AG09319 (cell line): ENCODE data around the gene GTPBP2.

ENCODE experiments used
- DNase-seq: peaks from one replicate; pipeline ENCODE4 v3.0.0-alpha.2; 2010; ENCODE audit warnings: low read depth; ENCODE audit errors: extremely low read depth
- TF ChIP-seq, protein P1 (sequence below): IDR thresholded peaks from 2 replicates; pipeline ENCODE4 v1.5.1; 2011; ENCODE audit warnings: low read depth, mild to moderate bottlenecking, inconsistent platforms, low read length, moderate library complexity

Gene GTPBP2

DNA sequence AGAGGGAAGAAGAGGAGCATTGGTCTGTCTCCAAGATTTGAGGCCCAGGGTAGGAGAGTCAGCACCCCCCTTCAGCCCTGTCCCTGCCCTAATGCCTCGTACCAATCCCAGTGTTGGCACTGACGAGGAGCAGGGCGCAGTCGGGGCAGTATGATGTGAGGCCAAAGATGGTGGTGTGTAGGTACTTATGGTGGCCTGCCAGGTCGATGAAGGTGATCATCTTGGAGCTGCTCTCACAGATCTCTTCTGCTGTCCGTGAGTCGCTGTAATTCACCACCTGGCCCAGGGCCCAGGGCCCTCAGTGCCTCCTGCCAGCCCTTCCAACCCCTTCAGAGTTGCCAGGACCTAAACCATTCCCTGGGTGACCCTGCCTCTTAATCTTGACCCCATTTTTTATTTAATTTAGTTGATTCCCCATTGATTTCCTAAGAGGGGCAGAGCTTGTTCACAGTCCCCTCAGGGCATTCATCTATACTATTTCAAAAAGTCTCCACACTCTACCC lies 4.2 kb downstream of the GTPBP2 start:
- TF ChIP-seq, protein P1, sequence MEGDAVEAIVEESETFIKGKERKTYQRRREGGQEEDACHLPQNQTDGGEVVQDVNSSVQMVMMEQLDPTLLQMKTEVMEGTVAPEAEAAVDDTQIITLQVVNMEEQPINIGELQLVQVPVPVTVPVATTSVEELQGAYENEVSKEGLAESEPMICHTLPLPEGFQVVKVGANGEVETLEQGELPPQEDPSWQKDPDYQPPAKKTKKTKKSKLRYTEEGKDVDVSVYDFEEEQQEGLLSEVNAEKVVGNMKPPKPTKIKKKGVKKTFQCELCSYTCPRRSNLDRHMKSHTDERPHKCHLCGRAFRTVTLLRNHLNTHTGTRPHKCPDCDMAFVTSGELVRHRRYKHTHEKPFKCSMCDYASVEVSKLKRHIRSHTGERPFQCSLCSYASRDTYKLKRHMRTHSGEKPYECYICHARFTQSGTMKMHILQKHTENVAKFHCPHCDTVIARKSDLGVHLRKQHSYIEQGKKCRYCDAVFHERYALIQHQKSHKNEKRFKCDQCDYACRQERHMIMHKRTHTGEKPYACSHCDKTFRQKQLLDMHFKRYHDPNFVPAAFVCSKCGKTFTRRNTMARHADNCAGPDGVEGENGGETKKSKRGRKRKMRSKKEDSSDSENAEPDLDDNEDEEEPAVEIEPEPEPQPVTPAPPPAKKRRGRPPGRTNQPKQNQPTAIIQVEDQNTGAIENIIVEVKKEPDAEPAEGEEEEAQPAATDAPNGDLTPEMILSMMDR, result no peak
- no peak for DNase-seq

DNA sequence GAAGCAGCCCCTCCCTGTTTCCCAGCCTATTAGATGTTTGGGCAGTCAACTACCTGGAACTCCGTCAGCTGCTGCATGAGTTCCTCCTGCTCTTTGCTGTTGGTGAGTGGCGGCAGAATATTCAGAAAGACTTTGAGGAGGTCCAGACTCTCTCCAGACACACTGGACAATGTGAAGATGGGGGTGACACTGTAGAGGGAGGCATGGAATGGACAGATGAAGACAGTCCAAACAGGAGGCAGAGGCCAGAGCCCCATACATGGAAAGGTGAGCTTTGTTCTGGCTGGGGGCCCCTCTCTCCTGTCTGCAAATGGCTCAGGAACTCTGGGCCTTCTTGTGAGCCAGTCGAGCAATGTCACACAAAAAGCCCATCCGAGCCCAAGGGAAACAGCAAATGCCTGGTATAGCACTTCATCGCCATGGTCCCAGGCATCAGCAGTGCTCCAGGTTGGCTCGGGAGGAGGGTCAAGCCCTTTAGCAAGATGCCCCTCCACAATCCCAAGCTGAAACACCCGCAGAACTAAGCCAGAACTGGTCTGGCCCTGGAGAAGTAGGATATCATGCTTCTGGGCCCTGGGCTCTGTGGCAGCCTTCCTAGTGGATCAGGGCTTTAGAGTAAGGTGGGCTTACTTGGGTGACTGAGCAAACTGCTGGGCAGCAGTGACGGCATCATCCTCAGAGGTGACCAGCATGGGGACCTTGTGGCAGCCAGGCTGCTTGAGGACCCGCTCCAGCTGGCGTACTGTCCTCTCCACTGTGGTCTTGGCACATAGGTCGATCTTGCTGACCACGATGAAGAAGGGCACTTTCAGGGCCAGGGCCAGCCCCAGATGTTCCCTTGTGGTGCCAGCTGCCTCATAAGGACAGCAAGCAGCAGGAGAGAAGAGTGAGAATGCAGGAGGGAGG lies 4.9 kb downstream of the GTPBP2 start:
- DNase-seq, result no peak
- TF ChIP-seq, protein P1, result no peak

DNA sequence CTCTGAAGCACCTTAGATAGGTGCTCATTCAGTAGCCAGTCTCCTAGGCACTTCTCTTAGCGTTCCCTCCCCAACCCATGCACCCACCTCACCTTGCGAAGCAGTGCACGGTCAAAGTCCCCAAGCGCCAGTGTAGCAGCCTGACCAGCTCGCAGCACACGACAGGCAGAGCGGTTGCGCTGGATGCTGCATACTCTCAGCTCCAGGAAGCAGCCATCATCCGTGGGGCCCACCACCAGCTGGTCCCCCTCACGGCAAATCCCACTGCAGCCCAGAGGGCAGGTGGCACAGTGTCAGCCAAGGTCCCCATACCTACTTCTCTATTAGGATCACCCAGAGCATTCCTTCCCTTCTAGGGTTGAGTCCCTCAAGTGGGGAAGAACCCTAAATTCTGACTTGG lies 6.5 kb downstream of the GTPBP2 start:
- TF ChIP-seq, protein P1, result no peak

DNA sequence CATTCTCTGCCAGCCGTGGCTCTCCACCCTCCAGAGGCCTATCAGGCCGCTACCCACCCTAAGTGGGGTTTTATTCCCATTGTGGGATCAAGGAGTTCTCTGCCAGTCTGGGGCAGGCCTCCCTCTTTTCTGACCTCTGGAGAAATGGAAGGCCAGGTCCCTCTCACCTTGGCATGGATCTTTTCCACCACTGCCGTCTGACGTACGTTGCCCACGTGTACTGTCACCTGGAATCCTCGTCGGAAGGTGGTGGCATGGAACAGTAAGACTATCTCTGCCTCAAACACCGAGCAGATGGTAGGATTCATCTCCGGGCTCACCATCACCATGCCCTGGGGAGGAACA lies 7.3 kb downstream of the GTPBP2 start:
- TF ChIP-seq, protein P1, result no peak
- DNase-seq, result no peak

More for the DNA sequence above, 6.5 kb downstream of the GTPBP2 start:
- DNase-seq, result no peak

DNA sequence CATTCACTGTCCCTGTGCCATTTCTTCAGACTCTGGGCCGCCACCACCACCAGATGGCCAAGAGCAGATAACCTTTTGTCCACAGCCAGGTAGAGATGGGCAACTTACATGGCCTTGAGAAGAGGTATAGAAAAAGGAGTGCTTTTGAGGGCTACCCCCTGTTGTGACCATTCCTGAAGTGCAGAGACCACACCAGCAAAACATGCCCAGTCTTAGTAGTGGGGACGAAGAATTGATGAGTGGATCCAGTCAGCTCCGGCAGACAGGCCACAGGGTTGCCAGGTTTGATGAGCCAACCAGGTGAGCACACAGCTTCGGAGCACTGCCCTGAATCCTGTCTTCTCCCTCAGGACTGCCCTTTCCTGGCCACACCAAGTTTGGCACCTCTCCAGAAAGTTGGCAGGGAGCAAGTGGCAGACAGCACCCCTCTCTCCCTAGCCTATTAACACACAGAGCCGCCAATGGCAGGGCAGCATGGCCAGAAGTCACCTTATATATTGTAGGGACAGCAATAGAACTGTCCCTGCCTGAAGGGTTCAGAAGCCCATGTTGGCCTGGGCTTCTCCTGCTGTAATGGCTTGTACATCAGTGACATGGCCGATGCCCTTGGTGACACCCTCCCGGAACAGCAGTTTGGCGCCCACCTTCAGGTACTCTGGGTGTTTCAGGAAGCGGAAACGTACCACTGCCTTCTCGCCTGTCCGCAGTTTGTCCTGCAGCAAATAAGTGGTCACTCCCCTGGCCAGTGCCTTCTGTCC lies 7.8 kb downstream of the GTPBP2 start:
- no peak for DNase-seq
- TF ChIP-seq, protein P1, result no peak

DNA sequence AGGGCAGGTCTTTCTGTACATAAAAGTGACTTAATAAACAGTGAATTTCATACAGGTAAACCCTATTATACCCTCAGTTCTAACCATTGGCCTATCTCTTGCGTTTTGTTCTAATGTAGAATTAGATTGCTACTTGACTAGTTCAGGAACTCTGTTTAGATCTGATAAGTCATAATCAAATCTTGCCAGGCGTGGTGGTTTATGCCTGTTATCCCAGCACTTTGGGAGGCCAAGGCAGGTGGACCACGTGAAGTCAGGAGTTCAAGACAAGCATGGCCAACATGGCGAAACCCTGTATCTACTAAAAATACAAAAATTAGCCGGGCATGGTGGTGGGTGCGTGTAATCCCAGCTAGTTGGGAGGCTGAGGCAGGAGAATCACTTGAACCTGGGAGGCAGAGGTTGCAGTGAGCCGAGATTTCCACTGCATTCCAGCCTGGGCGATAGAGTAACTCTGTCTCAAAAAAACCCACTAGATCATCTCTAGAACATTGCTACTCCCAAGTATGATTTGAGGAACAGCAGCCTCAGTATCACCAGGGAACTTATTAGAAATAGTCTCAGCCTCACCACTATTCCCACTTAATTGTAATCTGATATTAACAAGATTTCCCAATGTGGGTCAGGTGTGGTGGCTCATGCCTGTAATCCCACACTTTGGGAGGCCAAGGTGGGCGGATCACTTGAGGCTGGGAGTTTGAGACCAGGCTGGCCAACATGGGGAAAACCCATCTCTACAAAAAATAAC lies 12.2 kb downstream of the GTPBP2 start:
- TF ChIP-seq, protein P1, result no peak

More for the DNA sequence above, 12.2 kb downstream of the GTPBP2 start:
- DNase-seq, result no peak
